GM11168 (cell line): ENCODE results near the gene CCDC8.

Experiments used
- in situ Hi-C: fragments of 300-500 bp; cut with MboI; formaldehyde crosslinking; loops from one replicate; pipeline ENCODE4 v1.12.0; 2022; ENCODE audit warnings: low sequenced_read_pairs; ENCODE audit not compliant: unreplicated experiment

The CCDC8 gene

GRCh38 chr19:46364359-46364758 lies 49.0 kb downstream of the CCDC8 start:
- in situ Hi-C loops = no loop called here

DNA sequence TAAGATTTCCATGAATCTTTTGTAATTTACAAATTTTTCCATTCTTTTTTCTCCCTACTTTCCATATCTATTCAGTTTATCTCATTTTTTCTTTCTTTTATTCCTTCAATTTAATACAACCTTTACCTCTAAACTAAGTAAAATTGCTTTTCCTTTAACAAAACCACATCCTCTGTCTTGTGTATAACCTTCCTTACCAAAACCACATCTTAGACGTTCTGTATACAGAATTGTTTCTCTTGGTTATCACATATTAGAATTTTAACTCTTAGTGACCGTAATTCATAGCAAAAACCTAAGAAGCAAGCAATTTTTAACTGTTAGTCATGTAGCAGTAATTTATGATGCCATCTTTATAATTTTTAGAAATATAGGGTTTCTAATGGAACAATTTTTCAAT lies 51.4 kb downstream of the CCDC8 start:
- in situ Hi-C loops = no loop called here
